Ascending aorta (tissue), 2 donors: ENCODE data around the gene SYNPR. TPM values are rescaled to one million over a fixed set of nuclear protein-coding genes. Genes with fewer than 3 reads are reported as not detected.

Experiments
- DNase-seq, 2 donors: peaks; one replicate each; pipeline ENCODE4 v3.0.0-alpha.2; 2019; ENCODE audit warnings: low spot score in 2 of 2
- H3K27ac ChIP-seq, 2 donors: fragments of 200-600 bp; sonication (generic); one replicate each; pipeline ENCODE4 v1.5.1; 2016 to 2017; ENCODE audit warnings: mild to moderate bottlenecking in 1 of 2
- H3K27me3 ChIP-seq: fragments of 200-600 bp; sonication (generic); one replicate; pipeline ENCODE4 v1.5.1; 2017
- H3K36me3 ChIP-seq, 2 donors: fragments of 200-600 bp; sonication (generic); one replicate each; pipeline ENCODE4 v1.5.1; 2016
- H3K4me1 ChIP-seq, 2 donors: fragments of 200-600 bp; sonication (generic); one replicate each; pipeline ENCODE4 v1.5.1; 2016 to 2017; ENCODE audit warnings: mild to moderate bottlenecking in 1 of 2
- H3K4me3 ChIP-seq, 2 donors: fragments of 200-600 bp; sonication (generic); one replicate each; pipeline ENCODE4 v1.5.1; 2016 to 2017; ENCODE audit warnings: mild to moderate bottlenecking in 1 of 2
- H3K9me3 ChIP-seq, 2 donors: fragments of 200-600 bp; sonication (generic); one replicate each; pipeline ENCODE4 v1.5.1; 2016
- intact Hi-C: fragments of 100-400 bp; cut with DNase I; formaldehyde crosslinking; loops from one replicate; pipeline ENCODE4 v1.15.1; 2023
- total RNA-seq: library from RNA; depleted of rRNA; stranded (reverse); fragments of >200 nt; gene quantifications from one replicate; pipeline ENCODE4 v1.1.0, GENCODE V29; 2016
- TF ChIP-seq, protein P1 (sequence below), 3 experiments: fragments of 200-600 bp in 2 of 3; fragments of 450-650 bp in 1 of 3; sonication (generic) in 2 of 3; IDR thresholded peaks; one replicate each; pipeline ENCODE4 v1.5.1; 2016 to 2019; ENCODE audit warnings: antibody characterized with exemption in 3 of 3, mild to moderate bottlenecking in 1 of 3, moderate library complexity in 1 of 3

The SYNPR gene
- total RNA-seq, 1 donor from 2014 or later, result not detected

DNA sequence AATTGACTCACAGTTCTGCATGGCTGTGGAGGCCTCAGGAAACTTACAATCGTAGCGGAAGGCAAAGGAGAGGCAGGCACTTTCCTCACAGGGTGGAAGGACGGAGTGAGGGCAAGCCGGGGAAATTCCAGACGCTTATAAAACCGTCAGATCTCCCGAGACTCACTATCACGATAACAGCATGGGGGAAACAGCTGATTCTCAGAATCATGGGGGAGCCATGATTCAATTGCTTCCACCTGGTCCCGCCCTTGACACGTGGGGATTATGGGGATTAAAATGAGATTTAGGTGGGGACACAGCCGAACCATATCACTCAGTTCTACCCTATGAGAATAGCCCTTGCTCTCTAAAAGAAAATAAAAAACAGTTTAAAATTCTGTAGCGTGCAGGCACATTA is 13.4 kb upstream of the SYNPR start:
- Histone ChIP-seq H3K27me3 (no peaks in the 10 kb centered on the region), H3K27ac (no peak overlapping the region), H3K9me3 (no peaks in the 10 kb centered on the region), H3K36me3 (no peaks in the 10 kb centered on the region), H3K4me3 (no peak overlapping the region), H3K4me1 (no peaks in the 10 kb centered on the region)
- DNase-seq, result no peak
- intact Hi-C loops, result no loop called here
- TF ChIP-seq, protein P1, sequence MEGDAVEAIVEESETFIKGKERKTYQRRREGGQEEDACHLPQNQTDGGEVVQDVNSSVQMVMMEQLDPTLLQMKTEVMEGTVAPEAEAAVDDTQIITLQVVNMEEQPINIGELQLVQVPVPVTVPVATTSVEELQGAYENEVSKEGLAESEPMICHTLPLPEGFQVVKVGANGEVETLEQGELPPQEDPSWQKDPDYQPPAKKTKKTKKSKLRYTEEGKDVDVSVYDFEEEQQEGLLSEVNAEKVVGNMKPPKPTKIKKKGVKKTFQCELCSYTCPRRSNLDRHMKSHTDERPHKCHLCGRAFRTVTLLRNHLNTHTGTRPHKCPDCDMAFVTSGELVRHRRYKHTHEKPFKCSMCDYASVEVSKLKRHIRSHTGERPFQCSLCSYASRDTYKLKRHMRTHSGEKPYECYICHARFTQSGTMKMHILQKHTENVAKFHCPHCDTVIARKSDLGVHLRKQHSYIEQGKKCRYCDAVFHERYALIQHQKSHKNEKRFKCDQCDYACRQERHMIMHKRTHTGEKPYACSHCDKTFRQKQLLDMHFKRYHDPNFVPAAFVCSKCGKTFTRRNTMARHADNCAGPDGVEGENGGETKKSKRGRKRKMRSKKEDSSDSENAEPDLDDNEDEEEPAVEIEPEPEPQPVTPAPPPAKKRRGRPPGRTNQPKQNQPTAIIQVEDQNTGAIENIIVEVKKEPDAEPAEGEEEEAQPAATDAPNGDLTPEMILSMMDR (IDR thresholded peaks at IDR 0.05), result no peak

DNA sequence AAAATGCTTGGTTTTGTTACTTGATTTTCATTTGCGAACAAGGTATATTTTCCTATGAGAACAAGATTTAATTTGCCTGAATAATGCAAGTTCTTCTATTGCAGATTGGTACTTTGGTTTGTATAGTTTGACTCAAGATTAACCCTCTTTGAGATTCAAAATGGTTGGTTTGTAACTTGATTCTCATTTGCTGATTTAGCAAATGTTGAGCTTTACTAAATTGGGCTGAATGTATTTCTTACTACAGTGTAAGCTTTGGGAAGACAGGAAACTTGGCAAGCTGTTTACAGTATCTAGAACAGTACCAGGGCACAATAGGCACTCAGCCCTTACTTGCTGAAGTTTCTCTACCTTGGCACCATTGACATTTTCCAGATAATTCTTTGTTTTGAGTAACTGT is 3.7 kb upstream of the SYNPR start:
- Histone ChIP-seq H3K27ac (no peak overlapping the region), H3K27me3 (no peaks in the 10 kb centered on the region), H3K4me1 (no peaks in the 10 kb centered on the region), H3K9me3 (no peaks in the 10 kb centered on the region), H3K4me3 (no peak overlapping the region), H3K36me3 (no peaks in the 10 kb centered on the region)
- no peak for DNase-seq
- intact Hi-C loops, result no loop called here
- TF ChIP-seq, protein P1 (IDR thresholded peaks at IDR 0.05), result no peak

DNA sequence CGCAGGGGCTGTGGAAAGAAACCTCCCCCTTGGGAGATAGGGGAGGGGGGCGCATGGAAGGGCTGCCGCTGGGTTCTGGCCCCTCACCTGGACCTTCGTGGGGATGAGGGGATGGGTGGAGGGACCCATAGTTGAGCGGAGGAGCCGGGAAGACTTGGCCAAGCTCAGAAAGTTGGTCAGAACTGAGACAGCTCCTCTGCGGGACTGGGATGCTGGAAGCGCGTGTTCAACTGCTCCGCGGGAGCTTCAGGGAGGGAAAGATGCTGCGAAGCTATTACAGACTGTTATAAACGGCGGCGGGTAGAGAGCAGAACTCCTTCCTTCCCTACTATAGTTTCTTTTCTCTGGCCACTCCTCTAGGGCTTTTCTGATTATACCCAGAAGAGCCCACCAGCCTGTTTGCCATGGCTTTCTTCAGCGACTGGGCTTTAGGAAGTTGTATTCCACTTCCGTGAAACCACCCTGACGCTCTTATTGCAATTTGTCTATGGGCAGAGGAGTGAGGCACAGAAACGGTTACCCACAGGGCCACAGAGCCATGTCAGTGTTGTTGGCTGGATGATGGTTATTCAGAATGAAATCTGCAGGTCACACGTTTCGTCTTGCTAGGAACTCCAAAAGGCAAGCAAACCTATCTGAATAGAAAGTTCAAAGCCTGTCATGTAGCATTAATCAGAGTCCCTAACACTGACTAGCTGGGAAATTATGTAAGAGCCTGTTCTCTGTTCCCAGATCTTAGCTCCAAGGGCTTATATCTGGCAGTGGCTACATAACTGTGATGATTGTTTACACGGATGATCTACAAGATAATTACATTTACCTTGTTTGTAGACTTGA is 1.1 kb downstream of the SYNPR start:
- H3K4me1 ChIP-seq, result no peaks in the 10 kb centered on the region
- TF ChIP-seq, protein P1 (IDR thresholded peaks at IDR 0.05), result no peak
- DNase-seq, result no peak
- no peaks in the 10 kb centered on the region for H3K27me3 ChIP-seq
- intact Hi-C loops, result no loop called here
- H3K4me3 ChIP-seq, result no peak overlapping the region
- no peak overlapping the region for H3K27ac ChIP-seq
- no peaks in the 10 kb centered on the region for H3K9me3 ChIP-seq
- H3K36me3 ChIP-seq, result no peaks in the 10 kb centered on the region

DNA sequence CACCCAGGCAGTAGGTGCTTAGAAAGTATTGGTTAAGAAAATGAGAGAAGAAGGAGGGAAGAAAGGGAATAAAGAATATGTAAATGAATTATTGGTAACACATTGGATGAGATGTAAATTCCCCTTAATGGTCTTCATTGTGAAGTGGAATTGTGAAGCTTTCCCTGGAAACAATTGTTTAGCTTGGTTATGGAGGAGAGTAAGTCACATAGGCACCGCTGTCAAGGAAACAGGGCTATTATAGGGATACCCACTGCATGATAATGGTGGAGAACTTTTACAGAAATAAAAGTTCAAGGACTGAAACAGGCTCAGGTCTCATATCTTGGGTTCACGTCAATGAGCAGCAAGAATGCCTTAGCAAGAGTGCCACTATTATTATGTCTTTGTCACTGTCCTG is 9.5 kb downstream of the SYNPR start:
- TF ChIP-seq, protein P1 (IDR thresholded peaks at IDR 0.05), result no peak
- no peak for DNase-seq
- no peaks in the 10 kb centered on the region for H3K9me3 ChIP-seq
- no peaks in the 10 kb centered on the region for H3K27me3 ChIP-seq
- intact Hi-C loops, result no loop called here
- H3K27ac ChIP-seq, result no peak overlapping the region
- no peaks in the 10 kb centered on the region for H3K36me3 ChIP-seq
- H3K4me1 ChIP-seq, result no peaks in the 10 kb centered on the region
- H3K4me3 ChIP-seq, result no peak overlapping the region

DNA sequence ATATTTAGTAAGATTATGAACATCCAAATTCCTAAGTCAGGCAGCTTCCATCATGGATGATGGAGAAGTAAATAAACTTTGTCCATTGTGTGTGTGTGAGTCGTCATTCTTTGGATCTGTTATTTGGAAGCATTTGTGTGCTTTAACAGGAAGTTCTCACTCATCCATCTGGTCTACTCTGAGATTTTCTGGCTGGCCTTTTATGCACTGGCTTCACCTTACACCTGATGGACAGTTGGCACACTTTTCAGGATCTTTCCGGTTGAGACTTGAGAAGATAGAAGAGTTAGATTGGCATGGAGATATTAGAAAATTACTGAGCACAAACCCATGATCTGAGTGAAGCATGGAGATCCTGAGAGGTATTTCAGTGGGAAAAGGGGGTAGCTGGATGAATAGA is 12.6 kb downstream of the SYNPR start:
- TF ChIP-seq, protein P1 (IDR thresholded peaks at IDR 0.05), result no peak
- no peak overlapping the region for H3K27ac ChIP-seq
- DNase-seq, result no peak
- H3K9me3 ChIP-seq, result no peaks in the 10 kb centered on the region
- intact Hi-C loops, result no loop called here
- H3K27me3 ChIP-seq, result no peaks in the 10 kb centered on the region
- no peak overlapping the region for H3K4me3 ChIP-seq
- no peaks in the 10 kb centered on the region for H3K4me1 ChIP-seq
- H3K36me3 ChIP-seq, result no peaks in the 10 kb centered on the region
